ENCODE results near the gene SUGCT.

DNA sequence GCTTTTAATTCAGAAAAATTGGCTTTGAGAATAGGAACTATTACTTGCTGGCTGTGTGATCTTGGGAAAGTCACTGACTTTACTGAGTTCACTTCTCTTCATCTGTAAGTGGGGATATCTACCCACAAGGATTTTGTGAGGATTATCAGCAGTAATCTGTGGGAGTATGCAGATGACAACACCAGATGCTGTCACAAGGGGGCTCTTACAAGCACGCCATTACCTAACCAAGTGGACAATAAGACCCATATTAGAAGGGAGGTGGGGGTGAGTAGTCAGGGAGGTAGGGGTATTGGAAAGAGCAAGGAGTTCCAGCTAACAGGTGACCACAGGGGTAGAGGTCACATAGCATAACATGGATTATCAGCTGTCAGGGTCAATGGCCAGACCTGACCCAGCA is 569.4 kb downstream of the SUGCT start:
- TF ChIP-seq, protein P1, sequence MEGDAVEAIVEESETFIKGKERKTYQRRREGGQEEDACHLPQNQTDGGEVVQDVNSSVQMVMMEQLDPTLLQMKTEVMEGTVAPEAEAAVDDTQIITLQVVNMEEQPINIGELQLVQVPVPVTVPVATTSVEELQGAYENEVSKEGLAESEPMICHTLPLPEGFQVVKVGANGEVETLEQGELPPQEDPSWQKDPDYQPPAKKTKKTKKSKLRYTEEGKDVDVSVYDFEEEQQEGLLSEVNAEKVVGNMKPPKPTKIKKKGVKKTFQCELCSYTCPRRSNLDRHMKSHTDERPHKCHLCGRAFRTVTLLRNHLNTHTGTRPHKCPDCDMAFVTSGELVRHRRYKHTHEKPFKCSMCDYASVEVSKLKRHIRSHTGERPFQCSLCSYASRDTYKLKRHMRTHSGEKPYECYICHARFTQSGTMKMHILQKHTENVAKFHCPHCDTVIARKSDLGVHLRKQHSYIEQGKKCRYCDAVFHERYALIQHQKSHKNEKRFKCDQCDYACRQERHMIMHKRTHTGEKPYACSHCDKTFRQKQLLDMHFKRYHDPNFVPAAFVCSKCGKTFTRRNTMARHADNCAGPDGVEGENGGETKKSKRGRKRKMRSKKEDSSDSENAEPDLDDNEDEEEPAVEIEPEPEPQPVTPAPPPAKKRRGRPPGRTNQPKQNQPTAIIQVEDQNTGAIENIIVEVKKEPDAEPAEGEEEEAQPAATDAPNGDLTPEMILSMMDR (IDR thresholded peaks at IDR 0.05; ENCODE audit: low read depth, low read length): peak; percentile 10
- TF ChIP-seq POLR2A (IDR thresholded peaks at IDR 0.05; ENCODE audit: extremely low read depth, insufficient read length) (no peak), MYC (IDR thresholded peaks at IDR 0.05; ENCODE audit: low read depth, low read length) (no peak)
- TF ChIP-seq, protein P2, sequence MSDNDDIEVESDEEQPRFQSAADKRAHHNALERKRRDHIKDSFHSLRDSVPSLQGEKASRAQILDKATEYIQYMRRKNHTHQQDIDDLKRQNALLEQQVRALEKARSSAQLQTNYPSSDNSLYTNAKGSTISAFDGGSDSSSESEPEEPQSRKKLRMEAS (IDR thresholded peaks at IDR 0.05; ENCODE audit: low read depth, low read length): no peak
